ENCODE measurements around the gene ISOC2.
"Not testable (repeated sequence)": the region's sequence is repeated elsewhere in the genome, so short reads cannot be mapped to it uniquely, and the experiment has no call there.

The ISOC2 gene

GRCh38 chr19:55432241-55432959 is 29.0 kb downstream of the ISOC2 start:
- Histone ChIP-seq H3K9ac (ENCODE audit: low read length) (no peak overlapping the region), H3K27me3 (ENCODE audit: control insufficient read depth, insufficient read depth, low read length) (peaks cover 38% of the 10 kb centered on the region), H3K9me3 (ENCODE audit: control insufficient read depth, insufficient read depth, low read depth, low read length) (no peaks in the 10 kb centered on the region), H3K4me3 (ENCODE audit: low read depth, low read length) (no peak overlapping the region), H3K27ac (ENCODE audit: low read depth, low read length) (no peak overlapping the region), H3K36me3 (ENCODE audit: control insufficient read depth, insufficient read depth, low read length) (no peaks in the 10 kb centered on the region), H3K4me1 (ENCODE audit: control insufficient read depth, insufficient read depth, low read length) (no peaks in the 10 kb centered on the region)

- no peaks in the 10 kb centered on the region for H3K4me1 ChIP-seq (ENCODE audit: control insufficient read depth, insufficient read depth, low read length)
- H3K36me3 ChIP-seq (ENCODE audit: control insufficient read depth, insufficient read depth, low read length), result no peaks in the 10 kb centered on the region
- peaks cover 38% of the 10 kb centered on the region for H3K27me3 ChIP-seq (ENCODE audit: control insufficient read depth, insufficient read depth, low read length)
- H3K9ac ChIP-seq (ENCODE audit: low read length), result no peak overlapping the region
- no peak overlapping the region for H3K27ac ChIP-seq (ENCODE audit: low read depth, low read length)
- H3K4me3 ChIP-seq (ENCODE audit: low read depth, low read length), result no peak overlapping the region
- no peaks in the 10 kb centered on the region for H3K9me3 ChIP-seq (ENCODE audit: control insufficient read depth, insufficient read depth, low read depth, low read length)
Observed at GRCh38 chr19:55431183-55431582, 30.3 kb downstream of the ISOC2 start.

DNA sequence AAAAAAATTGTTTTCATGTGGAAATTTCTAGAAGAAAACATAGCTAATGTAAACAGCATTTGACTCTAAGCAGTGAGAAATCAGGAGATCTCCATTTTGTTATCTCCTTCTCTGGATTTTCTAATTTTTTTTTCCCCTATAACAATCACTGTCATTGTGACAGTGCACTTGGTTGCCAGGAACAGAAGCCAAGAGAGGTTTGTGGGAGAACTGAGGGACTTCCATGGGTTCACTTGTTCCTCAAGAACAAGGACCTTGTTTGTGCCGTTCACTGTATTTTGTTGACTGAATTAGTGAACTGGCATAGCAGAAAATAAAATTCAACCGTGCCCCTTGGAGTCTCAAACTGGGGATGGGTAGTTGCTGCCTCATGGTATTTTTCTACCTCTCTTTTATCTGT is 35.4 kb downstream of the ISOC2 start:
- H3K9me3 ChIP-seq (ENCODE audit: control insufficient read depth, insufficient read depth, low read depth, low read length), result no peaks in the 10 kb centered on the region
- no peaks in the 10 kb centered on the region for H3K36me3 ChIP-seq (ENCODE audit: control insufficient read depth, insufficient read depth, low read length)
- H3K4me1 ChIP-seq (ENCODE audit: control insufficient read depth, insufficient read depth, low read length), result no peaks in the 10 kb centered on the region
- H3K27me3 ChIP-seq (ENCODE audit: control insufficient read depth, insufficient read depth, low read length), result peaks cover 6% of the 10 kb centered on the region; the same call in 1 of the 2 replicates
- H3K9ac ChIP-seq (ENCODE audit: low read length), result no peak overlapping the region
- no peak overlapping the region for H3K4me3 ChIP-seq (ENCODE audit: low read depth, low read length)
- H3K27ac ChIP-seq (ENCODE audit: low read depth, low read length), result no peak overlapping the region

- Histone ChIP-seq H3K27ac (ENCODE audit: low read depth, low read length) (no peak overlapping the region), H3K9ac (ENCODE audit: low read length) (no peak overlapping the region), H3K4me3 (ENCODE audit: low read depth, low read length) (no peak overlapping the region), H3K36me3 (ENCODE audit: control insufficient read depth, insufficient read depth, low read length) (no peaks in the 10 kb centered on the region), H3K9me3 (ENCODE audit: control insufficient read depth, insufficient read depth, low read depth, low read length) (peaks cover 3% of the 10 kb centered on the region; the same call in 1 of the 2 replicates), H3K4me1 (ENCODE audit: control insufficient read depth, insufficient read depth, low read length) (no peaks in the 10 kb centered on the region), H3K27me3 (ENCODE audit: control insufficient read depth, insufficient read depth, low read length) (peaks cover 15% of the 10 kb centered on the region)
Observed at GRCh38 chr19:55424518-55424917, 36.9 kb downstream of the ISOC2 start.

DNA sequence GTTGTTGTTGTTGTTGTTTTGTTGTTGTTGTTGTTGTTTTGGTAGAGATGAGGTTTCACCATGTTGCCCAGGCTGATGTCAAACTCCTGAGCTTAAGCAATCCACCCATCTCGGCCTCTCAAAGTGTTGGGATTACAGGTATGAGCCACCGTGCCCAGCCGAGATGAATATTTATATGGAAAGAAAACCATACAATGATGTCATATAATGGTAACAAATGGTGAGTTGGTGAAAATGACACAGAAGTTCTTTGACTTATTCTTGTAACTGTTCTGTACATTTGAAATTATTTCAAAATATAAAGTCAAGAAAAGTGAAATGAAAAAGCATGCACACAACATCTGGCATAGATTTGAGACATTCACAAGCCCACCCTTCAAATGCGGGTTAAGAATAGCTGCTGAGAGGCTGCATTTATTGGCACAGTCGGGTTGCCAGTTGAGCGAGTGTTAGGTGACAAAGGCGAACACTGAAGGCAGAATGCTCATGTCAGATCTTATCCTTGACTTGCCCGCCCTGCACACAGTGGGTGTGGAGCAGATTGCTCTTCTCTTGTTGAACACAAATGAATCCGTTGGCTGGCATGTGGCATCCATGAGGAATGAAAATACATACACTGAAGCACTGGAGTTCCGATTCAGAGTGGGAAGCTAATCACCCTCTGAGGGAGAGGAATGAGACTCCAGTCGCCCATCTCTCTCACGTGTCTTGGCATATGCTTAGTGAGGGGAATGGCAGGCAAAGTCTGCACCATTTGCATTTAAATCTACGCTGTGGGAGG is 38.0 kb downstream of the ISOC2 start:
- Histone ChIP-seq H3K27me3 (ENCODE audit: control insufficient read depth, insufficient read depth, low read length) (peaks cover 15% of the 10 kb centered on the region), H3K4me3 (ENCODE audit: low read depth, low read length) (no peak overlapping the region), H3K9me3 (ENCODE audit: control insufficient read depth, insufficient read depth, low read depth, low read length) (peaks cover 3% of the 10 kb centered on the region; the same call in 1 of the 2 replicates), H3K36me3 (ENCODE audit: control insufficient read depth, insufficient read depth, low read length) (no peaks in the 10 kb centered on the region), H3K4me1 (ENCODE audit: control insufficient read depth, insufficient read depth, low read length) (no peaks in the 10 kb centered on the region), H3K9ac (ENCODE audit: low read length) (no peak overlapping the region), H3K27ac (ENCODE audit: low read depth, low read length) (no peak overlapping the region)

DNA sequence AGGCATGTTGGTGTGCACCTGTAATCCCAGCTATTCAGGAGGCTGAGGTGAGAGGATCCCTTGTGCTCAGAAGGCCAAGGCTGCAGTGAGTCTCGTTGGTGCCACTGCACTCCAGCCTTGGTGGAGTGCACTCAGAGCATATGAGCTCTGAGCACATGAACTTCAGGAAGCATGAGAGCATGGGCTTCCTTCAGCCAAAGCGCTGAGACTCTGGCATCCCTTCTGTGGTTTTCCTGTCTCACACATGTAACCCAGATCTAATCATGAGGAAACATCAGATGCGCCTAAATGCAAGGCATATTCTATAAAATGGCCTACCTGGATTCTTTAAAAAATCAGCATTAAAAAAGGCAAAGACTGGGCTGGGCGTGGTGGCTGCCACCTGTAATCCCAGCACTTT is 40.2 kb downstream of the ISOC2 start:
- H3K27me3 ChIP-seq (ENCODE audit: control insufficient read depth, insufficient read depth, low read length), result peaks cover 15% of the 10 kb centered on the region
- H3K4me3 ChIP-seq (ENCODE audit: low read depth, low read length); H3K4me1 ChIP-seq (ENCODE audit: control insufficient read depth, insufficient read depth, low read length); H3K9me3 ChIP-seq (ENCODE audit: control insufficient read depth, insufficient read depth, low read depth, low read length); H3K36me3 ChIP-seq (ENCODE audit: control insufficient read depth, insufficient read depth, low read length); H3K9ac ChIP-seq (ENCODE audit: low read length); H3K27ac ChIP-seq (ENCODE audit: low read depth, low read length): not testable (repeated sequence)

DNA sequence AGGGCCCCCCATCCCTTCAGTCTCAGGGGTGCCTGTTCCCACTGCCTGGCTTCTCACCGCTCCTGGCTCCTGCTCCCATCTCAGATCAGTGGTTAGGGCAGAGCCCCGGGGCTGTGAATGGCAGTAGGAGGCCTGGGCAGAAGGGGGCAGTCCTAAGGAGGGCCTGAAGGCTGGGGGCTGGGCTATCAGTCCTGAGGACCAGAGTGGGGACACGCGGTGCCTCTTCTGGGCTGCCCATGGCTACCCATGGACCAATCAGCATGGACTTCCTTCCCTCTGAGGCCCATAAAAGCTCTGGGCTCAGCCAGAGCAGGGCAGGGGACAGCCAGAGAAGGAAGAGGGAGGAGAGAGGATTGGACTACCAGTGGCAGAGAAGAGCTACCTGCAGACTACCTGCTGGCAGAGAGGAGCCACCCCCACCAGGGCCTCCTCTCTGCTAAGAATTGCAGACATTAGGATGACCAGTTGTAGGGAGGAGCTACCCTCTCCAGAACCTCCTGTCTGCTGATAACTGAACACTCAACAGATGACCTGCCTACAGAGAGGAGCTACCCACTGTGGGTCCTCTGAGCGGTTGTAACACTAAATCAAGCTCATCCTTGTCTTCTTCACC is 41.7 kb downstream of the ISOC2 start:
- H3K4me3 ChIP-seq (ENCODE audit: low read depth, low read length), result no peak overlapping the region
- H3K9ac ChIP-seq (ENCODE audit: low read length), result no peak overlapping the region
- peaks cover 15% of the 10 kb centered on the region for H3K27me3 ChIP-seq (ENCODE audit: control insufficient read depth, insufficient read depth, low read length)
- H3K9me3 ChIP-seq (ENCODE audit: control insufficient read depth, insufficient read depth, low read depth, low read length), result peaks cover 3% of the 10 kb centered on the region; the same call in 1 of the 2 replicates
- H3K4me1 ChIP-seq (ENCODE audit: control insufficient read depth, insufficient read depth, low read length), result 0 out of 2 replicates have a peak, but pooled peaks cover 2% of the 10 kb centered on the region
- no peaks in the 10 kb centered on the region for H3K36me3 ChIP-seq (ENCODE audit: control insufficient read depth, insufficient read depth, low read length)
- H3K27ac ChIP-seq (ENCODE audit: low read depth, low read length), result no peak overlapping the region

- no peak overlapping the region for H3K27ac ChIP-seq (ENCODE audit: low read depth, low read length)
Observed at GRCh38 chr19:55419103-55419502, 42.3 kb downstream of the ISOC2 start.

DNA sequence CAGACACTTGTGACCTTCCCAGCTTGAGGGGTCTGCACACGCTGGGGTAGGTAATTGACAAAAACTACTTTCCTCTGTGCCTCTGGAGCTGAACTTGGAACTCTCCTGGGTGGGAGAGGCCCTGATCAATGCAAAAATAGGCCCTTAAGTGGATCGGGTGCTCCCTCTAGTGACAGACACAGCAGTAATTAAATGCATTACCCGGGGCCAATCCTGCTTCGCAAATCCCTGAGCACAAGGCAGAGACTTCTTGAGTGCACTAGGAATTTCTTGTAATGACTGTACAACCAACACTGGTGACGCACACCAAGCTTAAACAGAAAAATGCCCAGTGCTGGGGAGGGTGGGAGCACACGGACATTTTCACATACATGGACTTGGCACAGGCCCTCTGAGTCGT is 43.3 kb downstream of the ISOC2 start:
- H3K27me3 ChIP-seq (ENCODE audit: control insufficient read depth, insufficient read depth, low read length), result peaks cover 10% of the 10 kb centered on the region
- no peaks in the 10 kb centered on the region for H3K36me3 ChIP-seq (ENCODE audit: control insufficient read depth, insufficient read depth, low read length)
- no peak overlapping the region for H3K4me3 ChIP-seq (ENCODE audit: low read depth, low read length)
- H3K27ac ChIP-seq (ENCODE audit: low read depth, low read length), result no peak overlapping the region
- H3K4me1 ChIP-seq (ENCODE audit: control insufficient read depth, insufficient read depth, low read length), result 0 out of 2 replicates have a peak, but pooled peaks cover 2% of the 10 kb centered on the region
- no peak overlapping the region for H3K9ac ChIP-seq (ENCODE audit: low read length)
- peaks cover 3% of the 10 kb centered on the region; the same call in 1 of the 2 replicates for H3K9me3 ChIP-seq (ENCODE audit: control insufficient read depth, insufficient read depth, low read depth, low read length)

More at GRCh38 chr19:55419103-55419502, 42.3 kb downstream of the ISOC2 start:
- Histone ChIP-seq H3K36me3 (ENCODE audit: control insufficient read depth, insufficient read depth, low read length) (no peaks in the 10 kb centered on the region), H3K4me3 (ENCODE audit: low read depth, low read length) (no peak overlapping the region), H3K9me3 (ENCODE audit: control insufficient read depth, insufficient read depth, low read depth, low read length) (peaks cover 3% of the 10 kb centered on the region; the same call in 1 of the 2 replicates), H3K27me3 (ENCODE audit: control insufficient read depth, insufficient read depth, low read length) (peaks cover 13% of the 10 kb centered on the region), H3K9ac (ENCODE audit: low read length) (no peak overlapping the region), H3K4me1 (ENCODE audit: control insufficient read depth, insufficient read depth, low read length) (0 out of 2 replicates have a peak, but pooled peaks cover 2% of the 10 kb centered on the region)

GRCh38 chr19:55410168-55410567 is 51.3 kb downstream of the ISOC2 start:
- no peaks in the 10 kb centered on the region for H3K27me3 ChIP-seq (ENCODE audit: control insufficient read depth, insufficient read depth, low read length)
- H3K36me3 ChIP-seq (ENCODE audit: control insufficient read depth, insufficient read depth, low read length), result peaks cover 17% of the 10 kb centered on the region
- H3K9me3 ChIP-seq (ENCODE audit: control insufficient read depth, insufficient read depth, low read depth, low read length), result peaks cover 4% of the 10 kb centered on the region; the same call in 1 of the 2 replicates
- H3K4me3 ChIP-seq (ENCODE audit: low read depth, low read length), result no peak overlapping the region
- H3K4me1 ChIP-seq (ENCODE audit: control insufficient read depth, insufficient read depth, low read length), result peaks cover 22% of the 10 kb centered on the region
- H3K9ac ChIP-seq (ENCODE audit: low read length), result no peak overlapping the region
- no peak overlapping the region for H3K27ac ChIP-seq (ENCODE audit: low read depth, low read length)

DNA sequence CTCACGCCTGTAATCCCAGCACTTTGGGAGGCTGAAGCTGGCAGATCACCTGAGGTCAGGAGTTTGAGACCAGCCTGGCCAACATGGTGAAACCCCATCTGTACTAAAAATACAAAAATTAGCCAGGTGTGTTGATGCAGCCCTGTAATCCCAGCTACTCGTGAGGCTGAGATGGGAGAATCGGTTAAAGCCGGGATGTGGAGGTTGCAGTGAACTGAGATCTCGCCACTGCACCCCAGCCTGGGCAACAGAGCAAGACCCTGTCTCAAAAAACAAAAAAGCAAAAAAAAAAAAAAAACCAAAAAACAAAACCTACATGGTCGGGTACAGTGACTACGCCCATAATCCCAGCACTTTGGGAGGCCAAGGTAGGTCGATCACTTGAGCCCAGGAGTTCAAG is 52.3 kb downstream of the ISOC2 start:
- not testable (repeated sequence) for H3K27ac ChIP-seq (ENCODE audit: low read depth, low read length); H3K9me3 ChIP-seq (ENCODE audit: control insufficient read depth, insufficient read depth, low read depth, low read length); H3K27me3 ChIP-seq (ENCODE audit: control insufficient read depth, insufficient read depth, low read length); H3K4me3 ChIP-seq (ENCODE audit: low read depth, low read length); H3K9ac ChIP-seq (ENCODE audit: low read length)
- Histone ChIP-seq H3K4me1 (ENCODE audit: control insufficient read depth, insufficient read depth, low read length) (peaks cover 22% of the 10 kb centered on the region), H3K36me3 (ENCODE audit: control insufficient read depth, insufficient read depth, low read length) (peaks cover 23% of the 10 kb centered on the region)

All from HUES6 (cell line).